Ammon's horn (tissue), 1 donor: ENCODE measurements around the gene ADCYAP1R1.

Experiments
- DNase-seq: peaks from one replicate; pipeline ENCODE4 v3.0.0-alpha.2; 2016; ENCODE audit warnings: low spot score

The ADCYAP1R1 gene

GRCh38 chr7:31051598-31052486 is at the start of gene ADCYAP1R1:
Gene ADCYAP1R1 (plus strand): TSS chr7:31052308. CDS start chr7:31063265, 10,957 bp downstream.
- peak; percentile 76 for DNase-seq

- no peak for DNase-seq
Measured at GRCh38 chr7:31003097-31003496, 49.0 kb upstream of the ADCYAP1R1 start.

GRCh38 chr7:31003721-31004120 is 48.4 kb upstream of the ADCYAP1R1 start:
- DNase-seq, result no peak

GRCh38 chr7:31004393-31004792 is 47.7 kb upstream of the ADCYAP1R1 start:
- DNase-seq, result no peak

GRCh38 chr7:31006857-31007256 is 45.3 kb upstream of the ADCYAP1R1 start:
- no peak for DNase-seq

GRCh38 chr7:31007634-31008033 is 44.5 kb upstream of the ADCYAP1R1 start:
- DNase-seq, result no peak

GRCh38 chr7:31014826-31015225 is 37.3 kb upstream of the ADCYAP1R1 start:
- DNase-seq, result no peak

GRCh38 chr7:31017032-31017675 is 35.0 kb upstream of the ADCYAP1R1 start:
- DNase-seq, result no peak

GRCh38 chr7:31017721-31018120 is 34.4 kb upstream of the ADCYAP1R1 start:
- no peak for DNase-seq

- DNase-seq, result no peak
Measured at GRCh38 chr7:31019509-31019908, 32.6 kb upstream of the ADCYAP1R1 start.

- DNase-seq, result no peak
Measured at GRCh38 chr7:31020161-31020560, 31.9 kb upstream of the ADCYAP1R1 start.

- no peak for DNase-seq
Measured at GRCh38 chr7:31020652-31021051, 31.5 kb upstream of the ADCYAP1R1 start.

GRCh38 chr7:31022117-31022516 is 30.0 kb upstream of the ADCYAP1R1 start:
- no peak for DNase-seq

- DNase-seq, result no peak
Measured at GRCh38 chr7:31022726-31023125, 29.4 kb upstream of the ADCYAP1R1 start.

GRCh38 chr7:31023877-31024276 is 28.2 kb upstream of the ADCYAP1R1 start:
- no peak for DNase-seq

- DNase-seq, result peak; percentile 75
Measured at GRCh38 chr7:31027161-31027965, 24.7 kb upstream of the ADCYAP1R1 start.

- no peak for DNase-seq
Measured at GRCh38 chr7:31028006-31028405, 24.1 kb upstream of the ADCYAP1R1 start.

- peak; percentile 81 for DNase-seq
Measured at GRCh38 chr7:31028417-31028992, 23.6 kb upstream of the ADCYAP1R1 start.

GRCh38 chr7:31029251-31030042 is 22.7 kb upstream of the ADCYAP1R1 start:
- no peak for DNase-seq

GRCh38 chr7:31033674-31034300 is 18.3 kb upstream of the ADCYAP1R1 start:
- no peak for DNase-seq

- no peak for DNase-seq
Measured at GRCh38 chr7:31036924-31037323, 15.2 kb upstream of the ADCYAP1R1 start.
